H1 (cell line): ENCODE results near the gene HRCT1. TPM values are rescaled to one million over a fixed set of nuclear protein-coding genes. Genes with fewer than 3 reads are reported as not detected.

Experiments
- ATF2 ChIP-seq: IDR thresholded peaks from 2 replicates; pipeline ENCODE4 v1.6.1; 2012; ENCODE audit warnings: low read length, inconsistent platforms
- BACH1 ChIP-seq: IDR thresholded peaks from 2 replicates; pipeline ENCODE4 v1.6.1; 2012; ENCODE audit warnings: low read length, improper control_type of control experiment
- CBX8 ChIP-seq: fragments of 300-800, 300-1000 bp; sonication (generic); IDR thresholded peaks from 2 replicates; pipeline ENCODE4 v1.7.1; 2016; ENCODE audit warnings: low read depth, low read length, borderline replicate concordance
- CHD2 ChIP-seq: IDR thresholded peaks from 2 replicates; pipeline ENCODE4 v1.6.1; 2012; ENCODE audit warnings: low read length, improper control_type of control experiment
- CHD7 ChIP-seq: fragments of 300-600 bp; sonication (generic); IDR thresholded peaks from 2 replicates; pipeline ENCODE4 v1.7.1; 2012; ENCODE audit warnings: low read length, moderate library complexity, mild to moderate bottlenecking, inconsistent platforms; ENCODE audit not compliant: insufficient replicate concordance
- RXRA ChIP-seq: IDR thresholded peaks from 2 replicates; pipeline ENCODE4 v1.6.1; 2011; ENCODE audit warnings: low read depth, mild to moderate bottlenecking, low read length, moderate library complexity; ENCODE audit not compliant: insufficient read depth
- SP1 ChIP-seq: IDR thresholded peaks from 2 replicates; pipeline ENCODE4 v1.6.1; 2011; ENCODE audit warnings: low read depth, low read length
- TBP ChIP-seq: IDR thresholded peaks from 2 replicates; pipeline ENCODE4 v1.6.1; 2011; ENCODE audit warnings: low read depth, low read length, improper control_type of control experiment
- polyA plus RNA-seq, 7 experiments: library from polyadenylated mRNA; depleted of rRNA in 3 of 7; stranded (reverse) in 5 of 7; unstranded in 2 of 7; fragments of >200 nt in 5 of 7; fragments of 200-250 nt in 2 of 7; gene quantifications; 1 replicate in 5 of 7; 2 replicates in 1 of 7; 4 replicates in 1 of 7; pipeline versions ENCODE4 v1.2.1 to v1.2.3, GENCODE V29; 2011 to 2013; ENCODE audit warnings: missing spikeins in 2 of 7, mixed read lengths in 2 of 7
- total RNA-seq: library from RNA; stranded (reverse); fragmentation: NEBNext Ultra II Directional; extraction: Animal tissue kit (Norgen Biotek cat#: 25700); gene quantifications from 2 replicates; pipeline ENCODE4 v1.2.1, GENCODE V29; 2021

Gene HRCT1
- total and polyA plus RNA-seq, 2 of the 8 experiments (the other 6 are each of a cell fraction or from before 2014, with no cell fraction given) = not detected

GRCh38 chr9:35912791-35913400 is 6.9 kb downstream of the HRCT1 start (continued):
- TF ChIP-seq CHD7 (no peak), CBX8 (no peak), TBP (no peak), SP1 (no peak), CHD2 (no peak), BACH1 (no peak), RXRA (no peak), ATF2 (no peak)
